Measurements from ENCODE around the gene IRAK1.

DNA sequence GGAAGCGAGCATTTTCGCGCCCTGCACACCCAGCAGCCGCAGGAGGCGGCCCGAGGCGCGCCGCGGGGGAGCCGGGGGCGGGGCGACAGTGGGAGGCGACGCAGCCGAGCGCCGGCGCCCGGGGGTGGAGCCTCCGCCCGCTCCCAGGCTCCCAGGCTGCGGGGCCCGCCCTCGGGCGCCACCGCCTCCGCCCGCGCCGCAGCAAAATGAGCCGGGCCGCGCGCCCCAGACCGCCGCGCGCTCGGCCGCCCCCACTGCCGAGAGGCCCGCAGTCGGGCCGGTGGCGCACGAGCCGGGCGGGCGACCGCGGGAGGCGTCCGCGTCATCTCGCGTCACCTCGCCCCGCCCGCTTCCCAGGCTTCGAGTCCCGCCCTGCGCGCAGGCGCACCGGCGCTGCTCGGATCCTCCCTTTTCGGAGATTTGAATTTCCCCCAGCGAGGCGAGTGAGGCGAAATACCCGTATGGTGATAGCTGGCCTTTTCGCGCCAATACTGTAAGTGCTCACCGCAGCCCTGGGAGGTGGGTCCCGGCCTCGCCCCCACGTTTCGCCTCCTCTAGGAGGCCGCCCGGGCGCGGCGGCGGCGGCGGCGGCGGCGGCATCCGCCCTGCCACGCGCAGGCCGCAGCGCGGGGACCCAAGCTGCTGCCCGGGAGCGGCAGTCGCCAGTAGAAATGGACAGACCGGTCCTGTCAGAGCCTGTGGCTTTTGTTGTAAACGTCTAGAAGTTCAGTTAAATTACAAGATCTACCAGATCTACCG lies 47.2 kb downstream of the IRAK1 start, which contains the start of gene TMEM187:
- no peak for TF ChIP-seq EZH2 (IDR thresholded peaks at IDR 0.05; ENCODE audit: low read length)
- TF ChIP-seq, protein P1, sequence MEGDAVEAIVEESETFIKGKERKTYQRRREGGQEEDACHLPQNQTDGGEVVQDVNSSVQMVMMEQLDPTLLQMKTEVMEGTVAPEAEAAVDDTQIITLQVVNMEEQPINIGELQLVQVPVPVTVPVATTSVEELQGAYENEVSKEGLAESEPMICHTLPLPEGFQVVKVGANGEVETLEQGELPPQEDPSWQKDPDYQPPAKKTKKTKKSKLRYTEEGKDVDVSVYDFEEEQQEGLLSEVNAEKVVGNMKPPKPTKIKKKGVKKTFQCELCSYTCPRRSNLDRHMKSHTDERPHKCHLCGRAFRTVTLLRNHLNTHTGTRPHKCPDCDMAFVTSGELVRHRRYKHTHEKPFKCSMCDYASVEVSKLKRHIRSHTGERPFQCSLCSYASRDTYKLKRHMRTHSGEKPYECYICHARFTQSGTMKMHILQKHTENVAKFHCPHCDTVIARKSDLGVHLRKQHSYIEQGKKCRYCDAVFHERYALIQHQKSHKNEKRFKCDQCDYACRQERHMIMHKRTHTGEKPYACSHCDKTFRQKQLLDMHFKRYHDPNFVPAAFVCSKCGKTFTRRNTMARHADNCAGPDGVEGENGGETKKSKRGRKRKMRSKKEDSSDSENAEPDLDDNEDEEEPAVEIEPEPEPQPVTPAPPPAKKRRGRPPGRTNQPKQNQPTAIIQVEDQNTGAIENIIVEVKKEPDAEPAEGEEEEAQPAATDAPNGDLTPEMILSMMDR (optimal IDR thresholded peaks at IDR 0.05 in 1 of 3, IDR thresholded peaks at IDR 0.05 in 1 of 3, conservative IDR thresholded peaks at IDR 0.05 in 1 of 3; ENCODE audit: extremely low read depth in 1 of 3, insufficient read depth in 2 of 3, low read length in 3 of 3), result no peak

Measured in keratinocyte (primary cell).